Amniotic epithelial cell (primary cell): ENCODE measurements around the gene SIK2.

ENCODE experiments used
- DNase-seq: peaks from one replicate; pipeline ENCODE4 v3.0.0-alpha.2; 2010; ENCODE audit warnings: low read depth

The SIK2 gene

DNA sequence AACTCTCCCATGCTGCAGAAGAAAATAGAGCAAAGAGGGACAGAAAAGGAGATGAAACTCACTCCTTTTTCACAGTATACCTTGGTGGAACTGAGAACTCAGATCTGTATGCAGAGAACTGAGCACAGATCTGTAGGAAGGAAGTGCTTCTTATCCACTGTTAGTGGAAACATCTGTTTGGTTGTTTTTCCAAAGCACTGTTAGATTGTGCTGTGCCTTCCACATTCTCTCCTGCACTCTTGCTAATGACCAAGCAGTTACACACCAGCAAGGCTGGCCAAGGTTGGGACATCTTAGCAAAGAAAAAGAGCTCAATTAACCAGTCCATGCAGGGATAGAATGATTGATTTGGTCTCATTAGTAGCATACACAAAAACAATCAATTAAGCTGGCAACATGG is 20.1 kb upstream of the SIK2 start:
- DNase-seq = no peak

DNA sequence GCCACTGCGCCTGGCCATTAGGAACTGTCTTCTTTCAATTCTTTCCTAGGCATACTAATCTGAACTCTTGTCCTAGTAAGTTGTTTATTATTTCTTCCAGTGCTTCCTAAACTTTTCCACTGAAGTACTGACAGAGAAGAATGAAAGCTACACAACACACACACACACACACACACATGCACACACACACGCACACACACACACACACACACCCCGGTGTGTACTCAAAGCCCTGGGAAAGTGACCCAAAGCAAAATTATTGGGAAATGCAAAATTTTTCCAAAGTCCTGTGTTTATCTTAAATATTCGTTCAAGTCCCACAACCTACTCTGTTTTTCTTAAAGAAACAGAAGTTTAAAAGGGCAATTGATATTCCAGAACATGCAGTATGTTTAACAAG is 19.4 kb upstream of the SIK2 start:
- peak; percentile 24 for DNase-seq

DNA sequence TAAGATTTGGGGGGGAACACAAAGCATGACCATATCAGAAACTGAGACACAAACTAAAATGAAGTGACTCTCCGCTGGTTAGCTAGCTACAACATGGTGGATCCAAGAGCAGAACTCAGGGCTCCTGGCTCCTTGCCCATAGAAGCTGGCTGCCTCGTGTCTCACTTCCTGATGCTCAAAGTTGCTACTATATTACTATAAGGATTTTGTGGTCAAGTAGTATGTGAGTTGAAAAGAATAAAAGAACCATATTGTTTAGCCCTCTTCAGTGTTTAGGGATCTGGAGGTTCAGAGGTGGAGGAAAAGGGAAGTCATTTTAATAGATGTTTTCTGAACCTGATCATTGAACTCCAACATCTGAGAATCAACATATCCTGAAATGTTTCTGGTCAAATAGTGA is 16.9 kb upstream of the SIK2 start:
- peak; percentile 62 for DNase-seq

DNA sequence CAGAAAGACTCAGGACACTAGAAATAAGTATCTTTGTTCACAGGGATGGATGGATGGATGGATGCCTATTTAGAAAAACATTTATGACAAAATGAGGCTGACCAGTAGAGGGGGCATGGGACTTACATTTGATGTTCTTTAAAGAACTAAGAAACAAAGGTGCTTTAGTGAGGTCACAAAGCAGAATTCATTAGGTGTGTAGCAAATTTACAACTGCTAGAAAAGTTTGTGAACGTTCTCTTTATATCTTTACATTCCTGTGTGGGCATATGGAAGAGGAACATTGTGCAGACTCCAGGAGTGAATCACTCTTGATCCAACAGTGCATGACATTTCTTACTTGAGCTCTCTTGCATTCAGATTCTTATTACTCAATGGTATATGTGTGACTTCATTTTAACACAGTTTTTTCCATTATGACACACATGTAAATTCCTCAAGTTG is 15.8 kb upstream of the SIK2 start:
- DNase-seq = peak; percentile 76

DNA sequence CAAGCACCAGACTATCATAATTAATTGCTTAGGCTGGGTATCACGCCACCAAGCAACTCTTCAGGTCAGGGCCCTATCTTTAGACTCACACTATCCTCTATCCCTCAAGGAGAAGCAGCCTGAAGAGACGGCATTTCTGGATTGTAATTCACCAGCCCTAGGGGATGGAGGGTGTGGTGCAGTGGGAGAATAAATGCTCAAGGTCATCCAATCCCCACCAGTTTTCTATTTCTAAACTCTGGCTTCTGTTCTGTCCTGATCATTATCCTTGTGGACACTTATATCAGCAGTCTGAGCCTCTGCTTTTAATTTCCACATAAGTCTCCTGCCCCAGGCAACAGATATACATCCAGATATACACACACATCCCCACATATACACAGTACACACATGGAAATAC is 13.1 kb upstream of the SIK2 start:
- DNase-seq = no peak

DNA sequence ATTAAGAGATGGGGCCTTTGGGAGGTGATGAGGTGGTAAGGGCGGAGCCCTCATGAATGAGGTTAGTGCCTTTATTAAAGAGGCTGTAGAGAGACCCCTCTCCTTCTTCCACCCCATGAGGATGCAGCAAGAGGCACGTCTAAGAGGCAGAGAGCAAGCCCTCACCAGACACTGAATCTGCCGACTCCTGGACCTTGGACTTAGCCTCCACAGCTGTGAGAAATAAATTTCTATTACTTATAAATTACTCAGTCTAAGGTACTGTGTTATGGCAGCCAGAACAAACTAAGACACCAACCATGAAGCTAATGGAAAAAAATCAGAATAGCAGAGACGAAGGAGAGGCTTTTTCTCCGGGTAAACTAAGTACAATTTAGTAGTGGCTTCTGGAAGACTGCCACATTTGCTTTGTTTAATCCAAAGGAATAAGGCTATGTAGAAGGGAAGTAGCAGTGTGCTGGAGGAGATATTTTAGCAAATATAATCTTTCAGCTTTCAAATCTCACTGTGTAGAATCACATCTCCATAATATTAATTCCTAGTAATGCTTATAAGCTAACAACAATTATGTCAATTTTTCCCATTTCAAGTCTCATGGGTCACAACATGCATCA is 12.3 kb upstream of the SIK2 start:
- no peak for DNase-seq

DNA sequence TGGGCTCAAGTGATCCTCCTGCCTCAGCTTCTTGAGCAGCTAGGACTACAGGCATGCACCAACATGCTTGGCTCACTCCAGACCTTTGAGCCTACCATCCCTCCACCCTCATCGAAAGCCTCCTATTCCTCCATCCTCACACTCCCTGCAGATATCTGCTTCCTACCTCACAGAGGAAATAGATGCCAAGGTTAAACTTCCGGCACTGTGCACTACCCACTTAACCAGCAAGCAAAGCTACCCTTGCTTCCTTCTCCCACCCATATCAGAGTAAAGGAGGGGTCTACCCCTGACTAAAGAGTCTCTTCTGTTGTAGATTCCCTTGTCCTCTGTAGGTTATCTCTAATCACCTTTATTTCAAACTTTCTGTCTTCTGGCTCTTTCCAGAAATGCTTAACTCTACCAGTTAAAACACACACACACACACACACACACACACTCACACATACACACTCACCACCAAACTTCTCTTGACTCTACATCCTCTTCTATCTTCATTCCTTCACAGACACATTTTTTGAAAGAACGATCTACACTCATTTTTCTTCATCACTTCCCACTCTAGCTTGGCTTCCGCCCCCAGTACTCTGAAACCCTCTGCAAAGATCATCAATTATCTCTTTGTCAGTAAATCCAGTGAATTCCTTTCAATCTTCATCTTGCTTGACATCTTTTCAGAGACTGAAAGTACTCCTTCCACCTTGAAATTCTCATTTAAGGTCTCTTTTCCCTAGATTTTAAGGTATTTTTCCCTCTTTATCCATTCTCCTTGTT is 10.9 kb upstream of the SIK2 start:
- no peak for DNase-seq

DNA sequence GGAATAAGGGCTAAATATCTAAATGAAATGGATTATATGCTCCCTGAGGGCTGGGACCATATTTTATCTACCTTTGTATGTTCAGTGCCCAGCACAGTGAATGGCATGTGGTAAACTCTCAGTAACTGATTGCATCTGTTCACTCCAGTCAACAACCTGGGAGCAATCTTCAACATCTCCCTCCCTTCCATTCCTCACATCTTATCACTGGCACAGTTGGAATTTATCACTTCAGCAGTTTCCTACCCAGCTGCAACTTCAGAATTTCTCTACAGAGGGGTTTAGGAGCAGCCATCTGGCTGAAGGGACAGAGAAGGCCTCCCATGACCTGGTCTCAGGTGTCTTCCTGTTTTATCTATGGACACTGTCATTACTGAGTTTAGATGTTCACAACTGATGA is 9.8 kb upstream of the SIK2 start:
- DNase-seq = no peak

DNA sequence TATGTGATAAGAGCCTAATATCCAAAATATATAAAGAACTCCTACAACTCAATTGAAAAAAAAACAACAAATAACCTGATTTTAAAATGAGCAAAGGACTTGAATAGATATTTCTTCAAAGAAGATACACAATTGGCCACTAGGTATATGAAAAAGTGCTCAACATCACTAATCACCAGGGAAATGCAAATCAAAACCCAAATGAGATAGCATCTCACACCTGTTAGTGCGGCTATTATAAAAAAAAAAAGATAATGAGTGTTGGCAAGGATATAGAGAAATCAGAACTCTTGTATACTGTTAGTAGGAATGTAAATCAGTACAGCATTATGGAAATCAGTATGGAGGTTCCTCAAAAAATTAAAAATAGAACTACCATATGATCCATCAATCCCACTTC is 5.9 kb upstream of the SIK2 start:
- no peak for DNase-seq

DNA sequence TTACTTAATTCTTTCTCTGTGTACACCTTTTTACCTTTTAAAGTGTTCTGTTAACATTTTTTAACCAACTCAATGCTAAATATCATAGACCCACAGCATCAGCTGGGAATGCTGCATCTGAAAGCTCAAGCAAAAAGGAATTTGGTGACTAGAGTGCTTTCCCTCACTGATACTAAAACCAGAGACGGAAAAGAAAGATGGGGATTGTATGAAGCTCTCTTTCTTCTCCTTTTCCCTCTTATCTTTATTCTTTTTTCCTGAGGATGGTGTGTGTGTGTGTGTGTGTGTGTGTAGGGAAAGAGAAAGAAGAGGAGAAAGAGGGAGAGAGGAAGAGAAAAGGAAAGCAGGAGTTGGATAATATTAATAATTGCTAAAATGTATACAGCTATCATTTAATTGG is 4.1 kb upstream of the SIK2 start:
- DNase-seq = no peak

DNA sequence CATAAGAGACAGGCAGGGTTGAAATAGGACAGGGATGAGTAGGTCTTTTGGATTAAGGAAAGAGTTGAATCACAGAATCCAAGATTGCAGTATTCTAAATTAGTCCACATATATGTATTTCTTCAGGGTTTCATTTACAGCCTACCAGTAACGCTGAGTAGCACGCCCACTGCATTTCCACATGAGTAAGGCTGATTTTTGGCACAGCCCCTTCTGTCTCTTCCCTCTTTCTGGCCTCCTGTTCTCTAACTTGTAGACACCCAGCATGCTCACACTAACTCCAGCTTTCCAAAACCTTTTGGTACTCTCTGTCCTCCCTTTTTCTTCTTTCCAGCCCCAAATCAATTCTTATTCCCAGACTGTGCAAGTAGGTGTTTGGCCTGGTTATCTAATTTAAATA is 3.7 kb upstream of the SIK2 start:
- DNase-seq = peak; percentile 41

DNA sequence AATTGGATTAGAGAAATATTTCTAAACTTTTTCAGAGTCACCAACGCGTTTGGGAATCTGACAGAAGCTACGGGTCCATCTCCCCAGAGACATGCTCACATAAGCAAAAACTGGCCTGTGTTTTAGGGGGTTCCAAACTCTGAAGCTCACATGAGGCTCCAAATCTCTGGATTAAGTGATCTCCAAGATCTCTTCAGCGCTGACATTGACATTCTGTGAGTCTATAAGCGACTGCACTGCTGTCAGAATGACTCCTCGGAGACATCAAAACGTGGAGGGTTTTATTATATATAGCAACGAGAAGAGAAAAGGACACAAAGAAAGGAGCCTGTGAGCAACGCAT is 642 bp upstream of the SIK2 start:
- no peak for DNase-seq

DNA sequence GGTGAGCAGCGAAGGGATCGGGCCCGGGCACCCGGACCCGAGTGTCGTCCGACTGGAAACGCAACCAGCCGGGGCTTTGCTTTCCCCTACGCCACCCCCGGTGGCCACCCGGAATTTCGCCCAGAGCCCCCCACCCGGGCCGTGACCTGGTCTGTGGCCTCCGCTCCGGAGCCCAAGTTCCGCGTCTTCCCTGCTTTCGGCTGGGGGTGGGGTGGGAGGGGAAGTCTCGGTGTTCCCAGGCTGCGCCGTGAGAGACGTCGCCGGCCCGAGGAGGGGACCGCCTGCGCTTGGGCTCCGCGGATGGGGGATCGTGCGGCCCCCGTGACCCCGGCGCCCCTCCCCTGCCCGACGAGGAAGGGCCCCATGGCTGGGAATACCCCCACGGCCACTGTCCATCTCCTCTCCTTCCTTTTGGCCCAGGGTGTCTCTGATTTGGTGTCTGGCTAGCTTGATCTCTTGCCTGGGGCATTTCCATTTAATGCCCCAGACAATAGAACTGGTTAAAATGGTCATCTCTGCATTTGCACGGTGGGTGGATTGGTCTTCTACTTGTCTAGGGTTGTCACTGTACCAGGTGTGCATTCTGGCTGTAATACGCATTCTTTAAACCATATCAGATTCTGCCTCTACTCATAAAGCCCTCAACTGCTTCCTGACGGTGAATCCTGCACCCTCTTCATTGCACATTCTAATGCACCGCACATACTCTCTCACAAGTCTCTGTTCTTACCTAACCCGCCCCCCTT is 789 bp downstream of the SIK2 start:
- peak; percentile 56 for DNase-seq

DNA sequence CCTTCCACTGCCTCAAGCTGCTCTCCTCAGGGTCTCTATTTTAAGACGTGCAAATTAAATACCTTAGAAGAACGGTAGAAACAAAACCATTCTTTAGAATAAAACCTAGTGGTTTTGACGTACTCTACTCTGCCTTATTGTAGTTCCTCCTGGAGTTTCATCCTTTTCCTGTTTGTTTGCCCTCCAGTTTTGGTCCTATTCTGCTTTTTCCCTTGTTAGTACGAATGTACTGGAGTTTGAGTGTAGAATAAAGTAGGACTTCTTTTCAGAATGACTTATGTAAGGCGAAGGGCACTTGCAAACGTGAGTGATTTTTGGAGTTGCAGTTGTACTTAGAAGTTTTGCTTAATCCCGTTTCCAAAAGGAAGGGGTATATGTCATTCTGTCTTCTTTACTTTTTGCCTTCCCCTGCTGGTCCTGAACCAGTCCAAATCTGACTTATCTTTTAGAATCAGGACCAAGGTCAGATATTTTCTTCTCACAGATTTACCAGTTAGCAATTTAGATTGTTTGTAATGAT is 1.4 kb downstream of the SIK2 start:
- no peak for DNase-seq

DNA sequence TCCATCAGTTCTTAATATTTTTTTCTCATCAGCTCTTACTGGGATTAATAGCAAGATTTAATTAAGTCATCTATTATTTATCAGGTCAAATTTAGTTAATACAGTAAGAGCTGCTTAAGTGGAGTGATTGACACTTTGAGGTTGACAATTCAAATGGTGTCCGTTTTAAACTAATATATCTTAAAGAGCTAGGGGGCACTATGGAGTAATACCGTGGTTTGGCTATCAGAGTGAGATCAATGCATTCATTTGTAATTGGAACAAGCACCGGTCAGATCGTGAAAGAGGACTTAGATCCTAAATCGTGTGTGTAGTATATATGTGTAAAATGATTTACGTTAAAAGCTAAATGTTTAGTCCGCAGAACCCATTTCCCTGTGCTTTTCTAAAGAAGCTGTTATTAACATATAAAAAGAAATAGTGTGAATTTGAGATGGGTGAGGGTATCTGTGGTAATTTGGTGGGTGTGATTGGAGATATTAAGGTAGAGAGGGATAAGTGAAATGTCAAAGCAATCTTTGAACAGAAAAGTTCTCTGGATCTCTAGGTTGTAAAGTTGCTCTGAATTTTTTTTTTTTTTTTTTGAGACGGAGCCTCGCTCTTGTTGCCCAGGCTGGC is 2.3 kb downstream of the SIK2 start:
- DNase-seq = peak; percentile 46

DNA sequence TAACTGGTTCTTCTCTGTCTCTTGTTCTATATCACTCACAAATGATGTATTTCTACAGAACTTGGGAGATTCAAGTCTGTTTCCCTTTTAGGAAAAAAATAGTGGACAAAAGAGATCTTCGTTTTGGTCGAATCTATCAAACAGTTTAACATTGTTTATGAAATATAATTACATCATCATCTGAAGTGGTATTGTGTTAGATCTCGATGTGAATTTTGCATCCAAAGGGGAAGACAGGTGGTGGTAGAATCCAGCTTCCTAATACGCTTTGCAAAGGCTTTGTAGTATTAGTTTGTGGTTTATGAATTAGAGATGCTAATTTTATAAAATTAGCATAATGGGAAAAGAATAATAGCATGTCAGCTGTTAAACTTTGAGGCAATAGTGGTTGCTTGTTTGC is 3.4 kb downstream of the SIK2 start:
- no peak for DNase-seq

DNA sequence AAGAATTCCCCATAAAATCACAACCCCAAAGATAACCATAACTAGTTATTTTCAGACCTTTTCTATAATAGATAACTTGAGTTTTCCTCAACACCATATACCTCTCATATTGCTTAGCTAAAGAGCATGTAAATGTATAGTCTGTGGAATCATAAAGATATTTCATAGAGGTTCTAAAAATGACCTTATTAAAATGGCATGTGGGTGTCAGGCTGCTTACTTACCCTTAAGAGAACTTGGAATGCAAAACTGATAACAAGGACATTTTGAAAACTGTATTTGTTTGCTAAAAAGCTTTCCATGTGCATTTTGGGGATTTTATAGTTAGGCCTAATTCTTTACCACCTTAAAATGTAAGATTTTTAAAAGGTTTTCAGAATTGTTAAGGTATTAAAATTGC is 4.7 kb downstream of the SIK2 start:
- DNase-seq = peak; percentile 56

DNA sequence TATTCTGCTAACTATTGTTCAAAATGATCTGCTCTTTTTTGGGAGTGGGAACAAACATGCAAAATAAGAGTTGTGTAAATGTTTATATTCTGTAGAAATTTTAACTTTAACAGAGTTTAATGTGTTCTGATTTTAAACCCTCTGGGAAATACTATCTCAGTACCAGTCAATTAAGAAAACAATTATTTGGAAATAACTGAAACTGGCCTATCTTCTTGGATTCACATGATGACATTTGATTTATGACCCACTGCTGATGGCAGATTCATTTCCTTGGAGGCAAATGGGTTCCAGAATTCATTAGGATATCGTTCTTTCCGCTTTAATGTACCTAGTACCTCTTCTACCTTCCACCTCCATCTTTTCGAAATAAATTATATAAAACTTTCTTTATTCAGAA is 5.5 kb downstream of the SIK2 start:
- no peak for DNase-seq

DNA sequence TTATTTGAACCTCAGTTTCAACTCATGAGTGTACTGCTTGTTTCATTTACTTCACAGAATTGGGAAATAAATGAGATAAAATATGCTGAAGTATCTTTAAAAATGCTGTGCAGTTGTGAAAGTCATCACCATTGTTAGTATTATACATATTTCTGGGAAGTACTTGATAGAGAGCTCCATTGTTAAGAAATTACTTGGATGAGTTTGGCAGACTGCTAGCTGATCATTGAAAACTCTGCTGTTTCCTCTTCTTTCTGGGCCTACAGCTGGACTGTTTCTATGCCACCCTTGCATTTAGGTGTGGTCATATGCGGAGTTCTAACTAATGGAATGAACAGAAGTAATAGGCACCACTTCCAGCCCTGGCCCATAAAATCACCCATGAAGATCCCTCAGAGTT is 10.0 kb downstream of the SIK2 start:
- peak; percentile 78 for DNase-seq

DNA sequence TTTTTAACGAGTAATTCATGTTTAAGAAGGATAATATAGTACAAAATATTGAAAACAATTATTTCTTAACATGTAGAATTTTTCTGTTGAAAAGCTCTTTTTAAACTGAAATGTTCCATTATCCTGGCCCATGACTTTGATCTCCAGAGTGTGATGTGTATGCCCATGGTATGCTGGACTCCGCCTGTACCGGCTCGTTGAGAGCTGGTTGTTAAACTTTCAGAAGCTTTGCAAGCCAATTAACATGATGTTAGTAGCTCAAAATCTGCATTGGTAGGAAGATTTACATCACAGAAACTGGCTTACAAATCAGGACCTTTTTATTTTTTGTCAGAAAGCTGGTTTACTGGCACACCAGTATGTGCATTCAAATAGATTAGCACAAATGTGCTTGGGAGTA is 15.0 kb downstream of the SIK2 start:
- DNase-seq = no peak

DNA sequence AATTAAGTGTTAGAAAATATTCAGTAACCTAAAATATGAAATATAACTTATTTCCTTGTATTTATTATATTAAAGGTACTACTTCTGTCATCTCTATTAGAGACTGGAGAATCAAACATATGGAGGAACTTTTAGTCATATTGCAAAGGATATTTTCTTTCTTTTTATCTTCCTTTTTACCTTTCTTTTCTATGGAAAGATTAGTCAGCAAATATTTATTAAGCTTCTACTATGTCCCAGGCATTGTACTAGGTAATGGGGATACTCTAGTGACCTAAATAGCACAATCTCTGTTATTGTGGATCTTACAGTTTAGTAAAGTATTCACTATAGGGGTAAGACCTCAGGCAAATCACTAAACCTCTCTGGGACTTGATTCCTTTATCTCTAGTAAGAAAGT is 18.3 kb downstream of the SIK2 start:
- no peak for DNase-seq

DNA sequence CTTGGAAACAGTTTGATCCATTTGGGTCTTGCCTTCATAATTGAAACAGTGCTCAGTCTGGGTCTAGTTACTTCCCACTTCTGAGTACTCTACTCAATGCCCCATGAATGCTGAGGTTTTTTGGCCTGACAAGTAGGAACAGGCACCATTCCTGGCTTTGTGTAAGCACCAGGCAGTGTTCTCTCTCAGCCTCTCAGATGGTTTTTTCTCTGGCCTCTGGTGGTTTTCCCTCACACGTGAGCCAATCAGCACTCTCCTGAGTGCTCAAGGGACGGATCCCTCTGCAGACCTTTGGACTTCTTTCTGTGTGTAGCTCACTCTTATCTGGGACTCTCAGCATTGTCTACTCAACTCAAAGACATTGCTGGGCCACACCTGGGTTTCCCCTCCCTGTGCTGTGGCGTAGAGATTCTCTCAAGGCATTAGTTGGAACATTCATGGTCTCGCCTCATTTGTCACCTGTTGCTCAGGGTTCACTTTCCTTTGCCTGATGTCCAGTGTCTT is 21.3 kb downstream of the SIK2 start:
- no peak for DNase-seq

DNA sequence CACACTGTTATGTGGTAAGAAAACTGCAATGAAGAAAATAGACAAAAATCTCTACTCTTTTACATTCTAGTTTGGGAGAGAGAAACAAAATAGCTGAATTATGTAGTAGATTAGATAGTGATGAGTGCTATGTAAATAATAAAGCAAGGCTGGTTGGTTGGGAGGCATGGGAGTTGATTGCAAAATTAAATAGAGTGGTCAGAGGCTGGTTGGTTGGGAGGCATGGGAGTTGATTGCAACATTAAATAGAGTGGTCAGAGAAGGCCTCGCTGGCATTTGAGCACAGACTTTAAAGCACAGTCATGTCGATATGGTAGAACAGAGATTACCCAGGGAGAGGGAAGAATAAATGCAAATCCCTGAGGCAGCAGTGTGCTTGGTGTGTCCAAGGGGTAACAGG is 22.4 kb downstream of the SIK2 start:
- DNase-seq = peak; percentile 97
